Prostate gland (tissue), 2 donors: ENCODE results near the gene LPCAT3. TPM values are rescaled to one million over a fixed set of nuclear protein-coding genes. Genes with fewer than 3 reads are reported as not detected.
A peak's percentile ranks its signal among the peaks of the same experiment; 100 is the strongest.

ENCODE experiments used
- DNase-seq: peaks from one replicate; pipeline ENCODE4 v3.0.0-alpha.2; 2019; ENCODE audit warnings: low spot score
- H3K27ac ChIP-seq, 2 donors: fragments of 200-600 bp; sonication (generic); 2 replicates each; pipeline ENCODE4 v1.5.1; 2017 to 2019
- H3K27me3 ChIP-seq: fragments of 200-600 bp; sonication (generic); replicated peaks from 2 replicates; pipeline ENCODE4 v1.5.1; 2019; ENCODE audit not compliant: insufficient read depth
- H3K36me3 ChIP-seq, 2 donors: fragments of 200-600 bp; sonication (generic); 1 replicate in 1 of 2; 2 replicates in 1 of 2; pipeline versions ENCODE4 v1.5.1 to v1.8.1; 2017 to 2019
- H3K4me1 ChIP-seq: fragments of 200-600 bp; sonication (generic); replicated peaks from 2 replicates; pipeline ENCODE4 v1.5.1; 2019
- H3K4me3 ChIP-seq, 2 donors: fragments of 200-600 bp; sonication (generic); 2 replicates each; pipeline ENCODE4 v1.5.1; 2017 to 2019
- H3K9me3 ChIP-seq: fragments of 200-600 bp; sonication (generic); 2 replicates; pipeline ENCODE4 v1.5.1; 2017
- POLR2A ChIP-seq: fragments of 450-650 bp; IDR thresholded peaks from one replicate; pipeline ENCODE4 v1.6.1; 2016; ENCODE audit warnings: antibody characterized with exemption, mild to moderate bottlenecking
- POLR2AphosphoS5 ChIP-seq: sonication (generic); formaldehyde crosslinking; IDR thresholded peaks from one replicate; pipeline ENCODE4 v1.6.1; 2017; ENCODE audit warnings: antibody characterized with exemption
- WGBS: methylation state at CpG from one replicate; pipeline ENCODE4 v1.1.5; 2018; 5-methylcytosine and 5-hydroxymethylcytosine counted together
- intact Hi-C: fragments of 100-400 bp; cut with DNase I; formaldehyde crosslinking; loops from one replicate; pipeline ENCODE4 v1.14.2; 2022
- total RNA-seq, 2 donors: library from RNA; depleted of rRNA; stranded (reverse); fragments of >200 nt; gene quantifications; one replicate each; pipeline ENCODE4 v1.1.0, GENCODE V29; 2016
- TF ChIP-seq, protein P1 (sequence below), 4 experiments: fragments of 200-600 bp in 2 of 4; fragments of 450-650 bp in 2 of 4; sonication (generic) in 2 of 4; IDR thresholded peaks; 1 replicate in 3 of 4; 2 replicates in 1 of 4; pipeline ENCODE4 v1.5.1; 2016 to 2019; ENCODE audit warnings: antibody characterized with exemption in 4 of 4, mild to moderate bottlenecking in 2 of 4, moderate library complexity in 2 of 4

LPCAT3 gene
- total RNA-seq, 2 donors from 2014 or later, result 59.9 to 86.9 TPM

DNA sequence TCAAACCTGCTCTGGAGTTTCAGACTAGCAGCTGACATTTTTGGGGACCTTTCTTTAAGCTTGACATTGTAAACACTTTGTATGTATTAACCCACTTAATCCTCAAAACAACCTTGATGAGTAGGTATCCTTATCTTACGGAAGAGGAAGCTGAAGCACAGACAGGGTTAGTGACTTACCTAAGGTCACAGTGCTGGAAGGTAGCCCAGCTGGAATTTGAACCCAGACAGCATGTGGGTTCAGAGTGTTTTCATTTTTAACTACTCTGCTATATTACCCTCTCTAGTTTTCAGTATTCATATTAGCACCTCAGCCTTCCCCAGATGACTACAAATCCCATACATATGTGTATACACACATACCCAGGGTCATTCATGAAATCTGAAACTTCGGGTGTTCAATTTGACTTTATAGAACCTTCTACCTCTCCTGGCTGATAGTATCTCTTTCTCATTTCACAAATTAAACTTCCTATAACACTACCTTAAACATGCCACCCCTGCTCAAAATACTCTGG, 13.9 kb downstream of the LPCAT3 start:
- Histone ChIP-seq H3K9me3 (no peaks in the 10 kb centered on the region), H3K27me3 (no peaks in the 10 kb centered on the region), H3K4me3 (no peak overlapping the region), H3K27ac (no peak overlapping the region), H3K36me3 (no peaks in the 10 kb centered on the region), H3K4me1 (no peaks in the 10 kb centered on the region)
- WGBS, result 83% methylated on average over 2 of the region's 2 CpGs
- no peak for DNase-seq
- no peak for TF ChIP-seq POLR2A
- TF ChIP-seq, protein P1, sequence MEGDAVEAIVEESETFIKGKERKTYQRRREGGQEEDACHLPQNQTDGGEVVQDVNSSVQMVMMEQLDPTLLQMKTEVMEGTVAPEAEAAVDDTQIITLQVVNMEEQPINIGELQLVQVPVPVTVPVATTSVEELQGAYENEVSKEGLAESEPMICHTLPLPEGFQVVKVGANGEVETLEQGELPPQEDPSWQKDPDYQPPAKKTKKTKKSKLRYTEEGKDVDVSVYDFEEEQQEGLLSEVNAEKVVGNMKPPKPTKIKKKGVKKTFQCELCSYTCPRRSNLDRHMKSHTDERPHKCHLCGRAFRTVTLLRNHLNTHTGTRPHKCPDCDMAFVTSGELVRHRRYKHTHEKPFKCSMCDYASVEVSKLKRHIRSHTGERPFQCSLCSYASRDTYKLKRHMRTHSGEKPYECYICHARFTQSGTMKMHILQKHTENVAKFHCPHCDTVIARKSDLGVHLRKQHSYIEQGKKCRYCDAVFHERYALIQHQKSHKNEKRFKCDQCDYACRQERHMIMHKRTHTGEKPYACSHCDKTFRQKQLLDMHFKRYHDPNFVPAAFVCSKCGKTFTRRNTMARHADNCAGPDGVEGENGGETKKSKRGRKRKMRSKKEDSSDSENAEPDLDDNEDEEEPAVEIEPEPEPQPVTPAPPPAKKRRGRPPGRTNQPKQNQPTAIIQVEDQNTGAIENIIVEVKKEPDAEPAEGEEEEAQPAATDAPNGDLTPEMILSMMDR (IDR thresholded peaks at IDR 0.05), result no peak
- TF ChIP-seq POLR2AphosphoS5, result no peak
- intact Hi-C loops, result no loop called here

DNA sequence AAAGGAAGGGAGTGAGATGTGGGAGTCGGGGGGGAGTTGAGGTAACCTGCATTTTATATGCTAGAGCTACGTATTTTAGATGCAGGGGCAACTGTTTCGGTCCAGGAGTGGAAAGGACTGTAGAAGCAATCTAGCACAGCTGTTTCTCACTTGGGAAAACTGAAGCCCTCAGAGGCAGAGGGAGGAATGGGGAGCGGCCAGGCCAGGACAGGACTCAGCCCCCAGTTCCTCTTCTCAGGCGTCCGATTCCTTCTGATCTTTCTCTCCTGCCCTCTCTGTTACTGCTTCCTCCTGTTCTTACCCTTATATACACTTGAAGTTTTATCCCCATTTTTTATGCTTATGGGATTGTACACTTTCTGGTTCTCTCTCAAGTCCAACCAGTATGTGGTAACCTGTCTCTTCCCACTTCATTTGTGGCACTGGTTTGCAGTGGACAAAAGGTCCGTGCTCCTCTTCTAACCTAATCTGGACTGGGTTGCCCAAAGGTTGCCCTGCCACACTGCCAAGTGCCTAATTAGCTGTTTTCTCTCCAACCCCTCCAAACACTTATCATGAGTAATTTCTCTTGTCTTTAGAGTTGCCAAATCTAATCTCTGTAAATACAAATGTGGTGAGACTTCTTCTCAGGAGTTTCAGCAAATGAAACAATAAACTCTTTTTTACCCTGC, 16.2 kb downstream of the LPCAT3 start:
- no peaks in the 10 kb centered on the region for H3K4me1 ChIP-seq
- DNase-seq, result no peak
- H3K27me3 ChIP-seq, result no peaks in the 10 kb centered on the region
- TF ChIP-seq POLR2AphosphoS5 (no peak), POLR2A (no peak)
- TF ChIP-seq, protein P1 (IDR thresholded peaks at IDR 0.05), result no peak
- H3K4me3 ChIP-seq, result no peak overlapping the region
- intact Hi-C loops, result no loop called here
- H3K9me3 ChIP-seq, result no peaks in the 10 kb centered on the region
- 90% methylated on average over 7 of the region's 7 CpGs for WGBS
- no peaks in the 10 kb centered on the region for H3K36me3 ChIP-seq
- no peak overlapping the region for H3K27ac ChIP-seq

DNA sequence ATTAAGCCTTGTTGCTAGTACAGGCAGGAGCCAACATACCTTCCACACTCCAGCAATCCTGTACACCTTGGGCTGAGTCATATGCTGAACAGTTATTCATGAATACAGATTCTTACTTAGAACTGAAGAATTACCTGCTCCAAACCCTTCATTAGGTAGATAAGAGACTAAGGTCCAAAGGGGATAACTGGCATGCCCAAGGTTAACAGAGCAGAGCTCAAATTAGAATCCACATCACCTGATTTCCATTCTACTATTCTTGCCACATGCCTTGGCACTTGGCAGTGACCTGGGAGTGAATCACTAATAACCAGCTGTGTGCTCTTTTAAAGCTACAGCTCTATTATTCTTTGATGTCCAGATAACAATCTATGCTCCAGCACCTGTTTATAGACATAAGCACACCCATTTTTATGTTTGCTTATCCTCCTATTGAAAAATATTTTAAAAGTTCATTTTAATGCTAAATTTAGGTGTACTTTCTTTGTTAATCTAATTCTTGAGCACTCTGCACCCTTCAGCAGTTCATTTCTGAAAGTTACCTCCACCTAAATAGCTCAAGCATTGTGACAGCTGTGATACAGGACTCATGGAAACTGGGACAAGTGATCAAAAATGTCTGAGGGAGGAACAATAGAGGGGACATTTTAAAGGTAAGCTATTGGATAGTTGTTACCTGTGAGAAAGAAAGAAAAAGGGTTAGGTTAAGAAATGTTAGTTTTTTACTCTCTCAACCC, 19.4 kb downstream of the LPCAT3 start:
- no peak for DNase-seq
- peak overlapping the region in 1 of 2 donors; percentile 47 for H3K27ac ChIP-seq
- H3K4me3 ChIP-seq, result no peak overlapping the region
- no peaks in the 10 kb centered on the region for H3K9me3 ChIP-seq
- H3K4me1 ChIP-seq, result no peaks in the 10 kb centered on the region
- intact Hi-C loops, result no loop called here
- no peaks in the 10 kb centered on the region for H3K36me3 ChIP-seq
- TF ChIP-seq POLR2AphosphoS5, result peak; percentile 61
- TF ChIP-seq POLR2A, result no peak
- H3K27me3 ChIP-seq, result no peaks in the 10 kb centered on the region

DNA sequence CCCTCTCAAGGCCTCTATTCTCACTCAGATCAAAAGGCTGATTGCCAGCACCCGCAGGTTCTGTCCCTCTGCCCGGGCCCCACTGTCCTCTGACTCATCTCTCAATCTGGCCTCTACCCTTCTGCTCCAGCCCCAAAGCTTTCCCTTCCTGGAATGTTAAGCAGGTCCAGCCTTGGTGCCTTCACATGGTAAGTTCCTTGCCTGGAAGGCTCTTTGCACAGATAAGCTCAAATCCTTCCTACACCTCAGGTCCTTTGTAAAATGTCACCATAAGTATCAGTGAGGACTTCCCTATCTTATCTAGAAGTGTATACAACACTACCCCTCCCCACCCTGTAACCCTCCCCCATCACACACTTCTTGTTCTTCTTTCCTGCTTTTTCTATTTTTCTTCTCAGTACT, 22.2 kb downstream of the LPCAT3 start:
- H3K36me3 ChIP-seq, result no peaks in the 10 kb centered on the region
- intact Hi-C loops, result no loop called here
- DNase-seq, result no peak
- no peak overlapping the region for H3K4me3 ChIP-seq
- no peaks in the 10 kb centered on the region for H3K4me1 ChIP-seq
- no peaks in the 10 kb centered on the region for H3K27me3 ChIP-seq
- H3K27ac ChIP-seq, result no peak overlapping the region
- 39% methylated on average over 2 of the region's 2 CpGs for WGBS
- TF ChIP-seq POLR2AphosphoS5 (no peak), POLR2A (no peak)
- TF ChIP-seq, protein P1 (IDR thresholded peaks at IDR 0.05), result no peak
- no peaks in the 10 kb centered on the region for H3K9me3 ChIP-seq

DNA sequence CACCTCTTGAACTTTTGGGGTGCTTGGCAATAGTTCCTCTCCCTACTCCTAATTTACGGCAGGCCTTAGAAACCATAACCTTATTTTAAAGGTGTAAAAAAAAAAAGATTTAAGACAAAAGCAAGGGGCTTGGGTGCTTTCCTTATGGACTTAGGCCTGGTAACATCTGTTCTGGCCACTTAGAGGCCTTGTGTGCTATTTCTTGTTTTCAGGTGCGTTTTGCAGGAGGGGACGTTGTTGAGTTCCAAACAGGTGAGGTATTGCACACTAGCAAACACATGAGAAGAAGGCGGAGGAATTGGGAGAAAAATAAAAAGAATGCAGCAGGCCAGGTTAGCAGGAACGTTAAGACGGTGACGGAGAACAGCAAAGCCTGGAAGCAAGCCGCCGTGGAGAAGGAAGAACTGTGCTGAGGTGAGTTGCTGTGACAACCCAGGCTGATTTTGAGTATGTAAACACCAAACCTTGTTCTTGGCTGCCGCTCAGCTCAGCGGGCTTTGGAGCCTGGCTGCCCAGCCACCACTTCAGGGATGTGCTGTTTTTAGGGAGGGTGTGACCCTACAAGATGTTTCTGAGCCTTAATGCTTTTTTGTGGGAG, 30.2 kb downstream of the LPCAT3 start:
- DNase-seq, result peak; percentile 94
- H3K4me3 ChIP-seq, result no peak overlapping the region
- H3K27me3 ChIP-seq, result no peaks in the 10 kb centered on the region
- 38% methylated on average over 11 of the region's 11 CpGs for WGBS
- TF ChIP-seq, protein P1 (IDR thresholded peaks at IDR 0.05), result no peak
- TF ChIP-seq POLR2A (peak; percentile 27), POLR2AphosphoS5 (peak; percentile 83)
- no peaks in the 10 kb centered on the region for H3K9me3 ChIP-seq
- no peaks in the 10 kb centered on the region for H3K36me3 ChIP-seq
- peak overlapping the region; percentile 92 to 93 for H3K27ac ChIP-seq
- intact Hi-C loops, result no loop called here
- H3K4me1 ChIP-seq, result peaks cover 13% of the 10 kb centered on the region
